Suprapubic skin (tissue), 4 donors: ENCODE data around the gene ATXN7L2. TPM values are rescaled to one million over a fixed set of nuclear protein-coding genes. Genes with fewer than 3 reads are reported as not detected.

Experiments used
- DNase-seq, 2 donors: peaks; one replicate each; pipeline ENCODE4 v3.0.0-alpha.2; 2019; ENCODE audit warnings: low spot score in 2 of 2
- H3K27ac ChIP-seq: fragments of 200-600 bp; sonication (generic); one replicate; pipeline ENCODE4 v1.5.1; 2019
- H3K27me3 ChIP-seq: fragments of 200-600 bp; sonication (generic); one replicate; pipeline ENCODE4 v1.5.1; 2019
- H3K36me3 ChIP-seq: fragments of 200-600 bp; sonication (generic); one replicate; pipeline ENCODE4 v1.5.1; 2019
- H3K4me1 ChIP-seq: fragments of 200-600 bp; sonication (generic); one replicate; pipeline ENCODE4 v1.5.1; 2019
- H3K4me3 ChIP-seq: fragments of 200-600 bp; sonication (generic); one replicate; pipeline ENCODE4 v1.5.1; 2019; ENCODE audit warnings: mild to moderate bottlenecking
- H3K9me3 ChIP-seq: fragments of 200-600 bp; sonication (generic); one replicate; pipeline ENCODE4 v1.5.1; 2019
- EP300 ChIP-seq: sonication (generic); formaldehyde crosslinking; IDR thresholded peaks from one replicate; pipeline ENCODE4 v1.6.1; 2017; ENCODE audit warnings: antibody characterized with exemption
- POLR2A ChIP-seq, 2 donors: fragments of 450-650 bp; IDR thresholded peaks; one replicate each; pipeline ENCODE4 v1.6.1; 2017; ENCODE audit warnings: antibody characterized with exemption in 2 of 2, mild to moderate bottlenecking in 2 of 2, moderate library complexity in 2 of 2
- POLR2AphosphoS5 ChIP-seq, 3 donors: sonication (generic); formaldehyde crosslinking; IDR thresholded peaks; one replicate each; pipeline ENCODE4 v1.6.1; 2017; ENCODE audit warnings: antibody characterized with exemption in 3 of 3
- WGBS: methylation state at CpG from one replicate; pipeline ENCODE4 v1.1.5; 2018; 5-methylcytosine and 5-hydroxymethylcytosine counted together
- total RNA-seq, 4 donors: library from RNA; depleted of rRNA; stranded (reverse); fragments of >200 nt; gene quantifications; one replicate each; pipeline ENCODE4 v1.1.0, GENCODE V29; 2016
- TF ChIP-seq, protein P1 (sequence below), 2 donors: fragments of 200-600 bp in 1 of 2; fragments of 450-650 bp in 1 of 2; sonication (generic) in 1 of 2; IDR thresholded peaks; one replicate each; pipeline ENCODE4 v1.5.1; 2016 to 2019; ENCODE audit warnings: antibody characterized with exemption in 2 of 2, mild to moderate bottlenecking in 1 of 2, moderate library complexity in 1 of 2

ATXN7L2 gene
- total RNA-seq, 4 donors from 2014 or later: 5.1 to 8.4 (median 7.2) TPM

- H3K4me1 ChIP-seq: no peaks in the 10 kb centered on the region
- TF ChIP-seq POLR2A (IDR thresholded peaks at IDR 0.05) (no peak), POLR2AphosphoS5 (IDR thresholded peaks at IDR 0.05) (no peak), EP300 (no peak)
- TF ChIP-seq, protein P1, sequence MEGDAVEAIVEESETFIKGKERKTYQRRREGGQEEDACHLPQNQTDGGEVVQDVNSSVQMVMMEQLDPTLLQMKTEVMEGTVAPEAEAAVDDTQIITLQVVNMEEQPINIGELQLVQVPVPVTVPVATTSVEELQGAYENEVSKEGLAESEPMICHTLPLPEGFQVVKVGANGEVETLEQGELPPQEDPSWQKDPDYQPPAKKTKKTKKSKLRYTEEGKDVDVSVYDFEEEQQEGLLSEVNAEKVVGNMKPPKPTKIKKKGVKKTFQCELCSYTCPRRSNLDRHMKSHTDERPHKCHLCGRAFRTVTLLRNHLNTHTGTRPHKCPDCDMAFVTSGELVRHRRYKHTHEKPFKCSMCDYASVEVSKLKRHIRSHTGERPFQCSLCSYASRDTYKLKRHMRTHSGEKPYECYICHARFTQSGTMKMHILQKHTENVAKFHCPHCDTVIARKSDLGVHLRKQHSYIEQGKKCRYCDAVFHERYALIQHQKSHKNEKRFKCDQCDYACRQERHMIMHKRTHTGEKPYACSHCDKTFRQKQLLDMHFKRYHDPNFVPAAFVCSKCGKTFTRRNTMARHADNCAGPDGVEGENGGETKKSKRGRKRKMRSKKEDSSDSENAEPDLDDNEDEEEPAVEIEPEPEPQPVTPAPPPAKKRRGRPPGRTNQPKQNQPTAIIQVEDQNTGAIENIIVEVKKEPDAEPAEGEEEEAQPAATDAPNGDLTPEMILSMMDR (IDR thresholded peaks at IDR 0.05): no peak
- H3K27me3 ChIP-seq: peaks cover 4% of the 10 kb centered on the region
- no peak overlapping the region for H3K4me3 ChIP-seq
- no peak for DNase-seq
- WGBS: 87% methylated on average over 2 of the region's 2 CpGs
- no peak overlapping the region for H3K27ac ChIP-seq
- no peaks in the 10 kb centered on the region for H3K36me3 ChIP-seq
- no peaks in the 10 kb centered on the region for H3K9me3 ChIP-seq
Measured at GRCh38 chr1:109523706-109524105, 40.0 kb downstream of the ATXN7L2 start.

GRCh38 chr1:109527098-109527811 lies 43.5 kb downstream of the ATXN7L2 start:
- H3K4me1 ChIP-seq: peaks cover 5% of the 10 kb centered on the region
- 79% methylated on average over 14 of the region's 14 CpGs for WGBS
- peaks cover 4% of the 10 kb centered on the region for H3K27me3 ChIP-seq
- H3K27ac ChIP-seq: no peak overlapping the region
- H3K9me3 ChIP-seq: no peaks in the 10 kb centered on the region
- H3K36me3 ChIP-seq: no peaks in the 10 kb centered on the region
- no peak overlapping the region for H3K4me3 ChIP-seq
- no peak for DNase-seq
- TF ChIP-seq EP300: no peak
- TF ChIP-seq POLR2A (IDR thresholded peaks at IDR 0.05): no peak
- TF ChIP-seq, protein P1 (IDR thresholded peaks at IDR 0.05): no peak
- no peak for TF ChIP-seq POLR2AphosphoS5 (IDR thresholded peaks at IDR 0.05)

- Histone ChIP-seq H3K27me3 (peaks cover 4% of the 10 kb centered on the region), H3K36me3 (no peaks in the 10 kb centered on the region), H3K4me3 (no peak overlapping the region), H3K27ac (no peak overlapping the region), H3K9me3 (no peaks in the 10 kb centered on the region), H3K4me1 (peaks cover 12% of the 10 kb centered on the region)
- no peak for TF ChIP-seq POLR2AphosphoS5 (IDR thresholded peaks at IDR 0.05)
- TF ChIP-seq, protein P1 (IDR thresholded peaks at IDR 0.05): no peak
- no peak for TF ChIP-seq POLR2A (IDR thresholded peaks at IDR 0.05)
- no peak for TF ChIP-seq EP300
- WGBS: 85% methylated on average over 6 of the region's 9 CpGs
- DNase-seq: no peak
Measured at GRCh38 chr1:109527846-109528695, 44.4 kb downstream of the ATXN7L2 start.

DNA sequence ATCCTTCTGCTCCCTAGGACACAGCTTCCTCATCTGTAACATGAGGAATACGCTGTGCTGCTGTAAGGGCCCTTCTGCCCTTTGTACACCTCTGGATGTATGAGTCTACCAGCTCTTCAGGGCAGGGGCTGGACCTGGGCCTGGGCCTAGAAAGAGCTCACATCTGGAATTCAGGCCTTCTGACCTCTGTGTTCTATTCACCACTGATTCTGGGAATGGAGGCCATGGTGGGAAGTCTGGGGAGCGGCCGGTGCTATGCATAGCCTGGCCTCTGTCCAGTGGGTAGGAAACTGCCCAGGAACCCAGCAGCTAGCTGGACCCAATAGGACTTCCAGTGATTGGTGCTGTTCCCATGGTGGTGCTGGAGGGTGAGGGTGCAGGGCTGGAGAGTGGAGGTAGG lies 45.0 kb downstream of the ATXN7L2 start:
- 87% methylated on average over 3 of the region's 3 CpGs for WGBS

DNA sequence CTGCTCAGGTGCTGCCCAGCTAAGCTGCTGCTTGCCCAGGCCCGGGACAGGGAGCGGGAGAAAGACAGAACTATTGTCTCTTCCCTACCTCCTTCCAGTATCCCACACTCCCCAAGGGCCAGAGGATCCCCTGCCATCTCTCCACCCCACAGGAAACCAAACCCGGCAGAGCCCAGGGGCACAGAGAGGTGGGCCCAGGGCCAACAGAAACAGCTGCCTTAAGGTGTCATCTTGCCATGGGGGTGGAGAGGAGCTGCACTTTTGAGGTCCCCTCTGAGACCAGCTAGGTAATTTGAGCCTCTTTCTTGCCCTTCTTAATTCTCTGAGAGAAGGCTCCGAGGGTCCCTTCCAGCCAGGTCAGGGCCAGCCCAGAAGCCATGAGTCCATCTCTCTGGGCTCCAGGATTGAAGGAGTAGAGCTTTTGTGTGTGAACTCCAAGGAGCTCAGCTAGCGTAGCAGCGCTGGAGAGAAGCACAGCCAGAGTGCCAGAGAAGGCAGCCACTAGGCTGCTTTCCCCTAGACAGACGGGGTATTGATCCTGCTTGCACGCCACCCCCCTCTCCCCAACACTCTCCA lies 46.3 kb downstream of the ATXN7L2 start:
- H3K4me3 ChIP-seq: no peak overlapping the region
- no peaks in the 10 kb centered on the region for H3K9me3 ChIP-seq
- DNase-seq: no peak
- H3K27me3 ChIP-seq: peaks cover 4% of the 10 kb centered on the region
- no peaks in the 10 kb centered on the region for H3K36me3 ChIP-seq
- WGBS: 60% methylated on average over 6 of the region's 8 CpGs
- TF ChIP-seq, protein P1 (IDR thresholded peaks at IDR 0.05): no peak
- TF ChIP-seq POLR2A (IDR thresholded peaks at IDR 0.05): no peak
- no peak for TF ChIP-seq EP300
- TF ChIP-seq POLR2AphosphoS5 (IDR thresholded peaks at IDR 0.05): no peak
- peaks cover 12% of the 10 kb centered on the region for H3K4me1 ChIP-seq
- H3K27ac ChIP-seq: no peak overlapping the region

More for the DNA sequence above, 45.0 kb downstream of the ATXN7L2 start:
- Histone ChIP-seq H3K36me3 (no peaks in the 10 kb centered on the region), H3K4me3 (no peak overlapping the region), H3K9me3 (no peaks in the 10 kb centered on the region), H3K27me3 (peaks cover 4% of the 10 kb centered on the region), H3K27ac (no peak overlapping the region), H3K4me1 (peaks cover 12% of the 10 kb centered on the region)
- DNase-seq: no peak
- no peak for TF ChIP-seq EP300
